GM19397 (cell line): ENCODE measurements around the gene HS6ST2.

Experiments
- ATAC-seq: cut with Tn5 transposase; IDR thresholded peaks from one replicate; pipeline ENCODE4 v1.9.1; 2021; ENCODE audit warnings: mild to moderate bottlenecking, moderate library complexity; ENCODE audit not compliant: unreplicated experiment

HS6ST2 gene

GRCh38 chrX:132748268-132748667 is 210.2 kb downstream of the HS6ST2 start:
- ATAC-seq, result no peak

DNA sequence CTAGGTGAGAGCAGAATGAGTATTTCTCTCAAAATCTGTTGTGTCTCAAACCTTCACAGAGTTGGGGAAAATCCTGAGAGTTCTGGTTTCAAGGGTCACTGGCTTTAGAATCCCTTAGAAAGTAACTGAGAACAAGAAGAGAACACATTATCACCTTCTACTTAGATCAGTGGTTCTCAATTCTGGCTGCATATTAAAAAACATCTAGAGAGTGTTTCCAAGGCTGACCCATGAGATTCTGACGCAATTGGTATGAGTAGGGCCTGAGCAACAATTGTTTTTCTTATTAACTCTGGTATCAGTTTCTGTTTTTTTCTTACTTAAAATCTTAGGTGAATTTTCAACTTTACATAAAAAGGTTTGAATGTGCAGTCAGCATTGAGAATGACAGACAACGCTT is 212.8 kb downstream of the HS6ST2 start:
- no peak for ATAC-seq

- no peak for ATAC-seq
These were observed 214.0 kb downstream of the HS6ST2 start for GRCh38 chrX:132744470-132744869.

GRCh38 chrX:132743086-132743485 is 215.3 kb downstream of the HS6ST2 start:
- ATAC-seq, result no peak

- ATAC-seq, result no peak
These were observed 216.2 kb downstream of the HS6ST2 start for GRCh38 chrX:132742246-132742645.

DNA sequence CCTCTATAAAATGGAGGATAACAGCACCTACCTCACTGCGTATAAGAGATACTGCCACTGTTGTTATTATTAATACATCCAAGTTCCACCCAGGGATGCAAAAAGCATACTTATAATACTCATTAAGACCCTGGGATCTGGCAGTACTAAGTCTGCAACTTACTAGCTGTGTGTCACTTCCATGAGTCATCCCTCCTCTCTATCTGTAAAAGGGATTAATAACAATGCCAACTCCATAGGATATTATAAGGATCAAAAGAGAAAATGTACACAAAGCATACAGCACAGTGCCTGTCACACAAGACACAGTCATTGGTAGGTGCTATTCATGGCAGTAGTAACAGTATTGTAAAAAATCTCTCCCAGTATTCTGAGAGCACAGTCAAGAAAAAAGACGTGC is 216.7 kb downstream of the HS6ST2 start:
- ATAC-seq, result no peak

GRCh38 chrX:132740316-132741123 is 217.9 kb downstream of the HS6ST2 start:
- ATAC-seq, result no peak

DNA sequence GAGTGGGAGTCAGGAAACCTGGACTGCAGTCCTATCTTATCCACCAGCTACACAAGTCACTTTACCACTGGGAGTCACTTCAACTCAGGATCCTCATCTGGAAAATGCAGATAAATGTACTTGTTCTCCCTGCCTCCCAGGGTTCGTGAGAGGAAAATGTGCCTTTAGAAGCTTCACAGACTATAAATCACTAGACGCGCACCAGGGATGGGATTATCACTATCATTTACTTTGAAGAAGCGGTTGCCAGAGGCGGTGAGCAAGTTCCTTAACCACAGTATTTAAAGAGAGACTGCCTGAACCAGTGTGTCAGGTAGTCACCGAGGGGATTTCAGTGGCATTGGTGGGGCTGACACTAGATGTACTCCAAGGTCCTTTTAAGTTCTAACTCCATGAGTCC is 219.5 kb downstream of the HS6ST2 start:
- ATAC-seq, result no peak

DNA sequence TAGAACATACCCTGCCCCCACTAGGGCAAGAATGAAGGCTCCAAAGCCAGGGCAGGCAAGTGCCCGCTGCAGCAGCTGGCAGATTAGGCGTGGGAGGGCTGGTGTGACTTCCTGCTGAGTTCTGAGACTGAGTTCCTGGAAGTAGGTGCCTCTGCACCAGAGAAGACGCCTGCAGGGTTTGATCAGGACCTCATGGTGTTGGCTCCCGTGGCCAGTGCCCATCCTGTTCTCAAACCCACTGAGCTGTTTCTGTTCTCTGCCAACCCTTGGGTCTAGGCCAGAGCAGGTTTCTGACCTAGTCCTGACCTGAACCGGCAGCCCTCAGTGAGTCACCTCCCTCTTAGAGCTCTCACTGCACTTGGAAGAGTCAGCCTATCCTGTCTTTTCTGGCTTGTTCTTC is 220.7 kb downstream of the HS6ST2 start:
- ATAC-seq, result no peak

DNA sequence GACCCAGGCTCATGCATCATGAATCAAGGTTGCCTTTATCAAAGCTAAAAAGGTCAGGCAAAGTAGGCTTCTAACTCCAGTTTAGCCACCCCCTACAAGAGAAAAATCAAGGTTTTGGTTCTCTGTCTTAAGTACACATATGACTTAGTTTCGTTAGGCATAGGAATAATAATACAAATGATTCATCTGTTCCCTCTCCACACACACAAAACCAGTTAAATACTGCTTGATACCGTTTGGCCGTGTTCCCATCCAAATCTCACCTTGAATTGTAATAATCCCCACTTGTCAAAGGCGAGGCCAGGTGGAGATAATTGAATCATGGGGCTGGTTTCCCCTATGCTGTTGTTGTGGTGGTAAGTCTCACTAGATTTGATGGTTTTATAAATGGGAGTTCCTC is 226.2 kb downstream of the HS6ST2 start:
- no peak for ATAC-seq

- ATAC-seq, result no peak
These were observed 227.7 kb downstream of the HS6ST2 start for GRCh38 chrX:132730726-132731125.

- ATAC-seq, result no peak
These were observed 228.2 kb downstream of the HS6ST2 start for GRCh38 chrX:132730266-132730665.

DNA sequence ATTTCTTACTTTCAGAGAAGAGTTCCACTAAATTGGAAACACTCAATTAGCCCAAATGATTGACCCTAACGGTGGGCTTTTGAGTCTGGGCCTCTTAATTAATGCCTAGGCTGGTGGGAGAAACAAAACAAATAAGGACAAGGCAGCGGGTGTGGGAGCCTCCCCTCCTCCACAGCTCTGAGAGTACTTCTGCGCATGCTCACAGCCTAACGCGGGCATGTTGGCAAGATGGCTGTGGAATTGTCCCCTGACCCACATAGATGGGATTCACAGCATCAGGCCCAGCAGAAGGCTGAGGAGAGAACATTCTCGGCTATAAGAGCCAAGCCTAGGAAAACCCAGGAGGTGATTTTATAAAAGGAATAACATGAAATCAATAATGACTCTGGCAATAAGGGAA is 230.1 kb downstream of the HS6ST2 start:
- ATAC-seq, result no peak

GRCh38 chrX:132718431-132718958 is 239.9 kb downstream of the HS6ST2 start:
- no peak for ATAC-seq

DNA sequence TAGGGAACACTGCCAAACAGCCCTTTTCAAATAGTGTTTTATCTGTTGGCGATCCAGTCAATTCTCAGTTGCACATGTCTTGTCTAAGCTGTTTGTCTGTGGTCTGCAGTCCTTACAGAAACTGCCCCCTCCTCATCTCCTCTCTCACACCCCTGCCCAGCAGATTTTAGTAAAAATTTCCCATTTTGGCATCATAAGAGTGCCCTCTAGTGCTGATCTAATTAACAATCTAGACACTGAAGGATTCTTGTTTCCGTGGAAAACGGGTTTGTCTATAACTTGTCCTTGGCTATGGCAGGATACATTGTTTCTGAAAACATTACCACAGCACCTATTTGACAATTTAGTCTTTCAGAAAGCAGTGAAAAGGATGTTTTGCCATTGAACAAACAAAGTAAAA is 242.4 kb downstream of the HS6ST2 start:
- no peak for ATAC-seq

DNA sequence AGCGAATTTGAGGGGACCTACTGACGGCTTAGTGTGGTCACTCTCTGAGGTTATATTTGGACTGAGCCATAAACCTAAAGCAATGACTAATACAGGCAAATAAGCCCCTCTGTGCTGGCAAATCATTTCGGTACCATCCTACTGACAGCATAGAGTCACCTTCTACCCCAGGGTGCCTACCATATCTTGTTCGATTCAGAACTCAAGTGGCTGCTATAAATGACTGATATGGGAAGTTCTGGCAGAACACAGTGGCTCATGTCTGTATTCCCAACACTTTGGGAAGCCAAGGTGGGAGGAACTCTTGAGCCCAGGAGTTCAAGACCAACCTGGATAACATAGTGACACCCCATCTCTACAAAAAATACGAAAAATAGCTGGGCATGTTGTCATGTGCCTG is 243.5 kb downstream of the HS6ST2 start:
- ATAC-seq, result no peak

GRCh38 chrX:132712350-132712749 is 246.1 kb downstream of the HS6ST2 start:
- no peak for ATAC-seq

- no peak for ATAC-seq
These were observed 247.7 kb downstream of the HS6ST2 start for GRCh38 chrX:132710656-132711155.

DNA sequence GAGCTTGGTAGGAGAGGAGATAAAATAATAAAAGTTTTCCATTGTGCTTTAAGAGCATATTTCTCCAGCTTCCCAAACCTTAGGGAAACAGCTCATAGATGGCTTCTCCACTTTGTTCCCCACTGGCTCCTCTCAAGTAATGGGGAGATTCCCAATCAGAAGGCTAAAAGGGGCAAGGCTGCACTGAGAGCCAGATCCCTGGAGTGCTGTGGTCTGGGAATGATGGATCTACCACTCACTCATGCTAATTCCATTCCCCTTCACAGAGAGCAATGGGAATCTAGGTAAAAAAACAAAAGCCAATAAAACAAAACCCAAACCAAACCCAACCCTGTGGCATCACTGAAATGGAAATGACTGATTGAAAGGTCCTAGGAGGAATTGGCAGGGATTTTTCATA is 249.9 kb downstream of the HS6ST2 start:
- no peak for ATAC-seq

DNA sequence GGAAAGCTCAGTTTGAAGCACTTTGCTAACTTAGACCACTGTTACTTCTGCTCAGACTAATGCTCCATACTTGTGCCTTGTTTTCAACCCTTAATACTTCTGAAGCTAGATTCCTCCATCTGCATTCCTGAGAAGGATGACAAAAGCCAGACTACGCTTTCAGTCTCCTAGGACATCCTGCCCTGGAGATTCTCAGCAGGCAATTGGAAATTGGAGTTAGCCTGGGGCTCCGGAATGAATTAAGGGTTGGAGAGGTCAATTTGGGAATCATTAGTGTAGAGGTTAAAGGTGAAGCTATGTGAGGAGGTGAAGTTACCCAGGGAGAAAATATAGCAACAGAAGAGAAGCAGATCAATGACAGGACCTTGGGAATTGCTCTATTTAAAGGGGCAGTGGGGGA is 253.7 kb downstream of the HS6ST2 start:
- no peak for ATAC-seq

DNA sequence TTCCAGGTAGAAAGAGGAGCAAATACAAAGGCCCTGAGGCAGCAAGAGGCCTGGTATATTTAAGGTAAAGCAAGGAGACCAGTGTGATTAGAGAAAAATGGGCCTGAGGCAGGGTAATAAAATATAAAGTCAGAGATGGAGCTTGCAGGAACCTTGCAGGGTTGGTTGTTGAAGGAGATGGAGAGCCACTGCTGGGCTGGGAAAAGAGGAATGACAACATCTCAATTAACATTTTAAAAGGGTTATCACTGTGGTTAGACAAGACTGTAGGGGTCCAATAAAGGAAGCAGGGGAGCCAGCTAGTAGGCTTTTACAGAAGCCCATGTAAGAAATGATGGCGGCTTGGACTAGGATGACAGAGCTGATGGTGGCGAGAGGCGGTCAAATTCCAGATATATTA is 264.0 kb downstream of the HS6ST2 start:
- no peak for ATAC-seq

DNA sequence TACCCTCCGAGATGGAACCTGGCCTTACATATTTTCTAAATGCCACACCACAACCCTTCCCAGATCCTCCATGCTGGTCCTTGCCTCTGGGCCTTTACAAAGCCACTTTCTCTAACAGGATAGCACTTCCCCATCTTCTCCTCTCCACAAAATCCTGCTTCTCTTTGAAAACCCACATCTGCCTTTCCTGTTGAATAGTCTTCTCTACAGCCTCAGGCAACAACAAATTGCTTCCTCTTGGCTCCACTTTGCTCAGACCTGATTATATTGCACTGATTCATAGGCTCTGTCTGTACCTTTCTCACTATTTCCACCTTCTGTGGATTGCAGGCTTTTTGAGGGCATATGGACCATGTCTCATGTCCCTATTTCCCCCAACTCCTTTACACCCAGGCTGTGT is 265.9 kb downstream of the HS6ST2 start:
- ATAC-seq, result no peak

GRCh38 chrX:132692066-132692465 is 266.4 kb downstream of the HS6ST2 start:
- ATAC-seq, result no peak
